ENCODE measurements around the gene UBE2Q2.
"Not testable (repeated sequence)": the region's sequence is repeated elsewhere in the genome, so short reads cannot be mapped to it uniquely, and the experiment has no call there.

The UBE2Q2 gene

GRCh38 chr15:75827691-75828090, 15.6 kb upstream of the UBE2Q2 start:
- DNase-seq, result no peak

DNA sequence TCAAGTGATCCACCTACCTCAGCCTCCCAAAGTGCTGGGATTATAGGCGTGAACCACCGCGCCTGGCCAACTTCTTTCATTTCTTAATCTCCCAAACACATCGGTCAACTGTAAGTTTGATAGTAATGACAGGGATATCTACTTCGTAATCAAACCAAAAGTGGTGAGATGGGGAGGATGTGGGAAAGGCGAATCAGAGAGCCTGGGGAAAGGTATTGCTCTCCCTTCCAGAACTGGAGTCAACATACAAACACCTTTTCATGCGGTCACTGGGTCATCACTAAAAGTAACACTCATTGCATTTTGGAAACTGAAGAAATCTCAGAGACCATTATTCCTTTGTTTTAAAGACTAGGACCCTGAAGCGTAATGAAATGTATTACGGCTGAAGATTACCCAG, 14.8 kb upstream of the UBE2Q2 start:
- DNase-seq, result no peak

GRCh38 chr15:75830910-75831805, 12.1 kb upstream of the UBE2Q2 start:
- no peak for DNase-seq

DNA sequence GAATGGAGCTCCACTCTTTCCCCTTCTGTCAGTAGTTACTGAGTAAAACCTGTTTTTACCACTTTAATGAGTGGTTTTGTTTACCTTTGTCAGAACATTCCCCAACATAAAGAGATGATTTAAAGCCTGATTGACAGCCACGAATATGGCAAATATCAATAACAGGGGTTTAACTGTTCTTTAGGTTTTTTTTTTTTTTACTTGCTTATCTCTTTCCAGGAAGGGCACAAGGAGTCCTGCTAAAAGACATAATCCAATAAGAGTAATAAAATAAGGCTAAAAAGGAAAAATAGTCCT, 11.5 kb upstream of the UBE2Q2 start:
- DNase-seq, result no peak

DNA sequence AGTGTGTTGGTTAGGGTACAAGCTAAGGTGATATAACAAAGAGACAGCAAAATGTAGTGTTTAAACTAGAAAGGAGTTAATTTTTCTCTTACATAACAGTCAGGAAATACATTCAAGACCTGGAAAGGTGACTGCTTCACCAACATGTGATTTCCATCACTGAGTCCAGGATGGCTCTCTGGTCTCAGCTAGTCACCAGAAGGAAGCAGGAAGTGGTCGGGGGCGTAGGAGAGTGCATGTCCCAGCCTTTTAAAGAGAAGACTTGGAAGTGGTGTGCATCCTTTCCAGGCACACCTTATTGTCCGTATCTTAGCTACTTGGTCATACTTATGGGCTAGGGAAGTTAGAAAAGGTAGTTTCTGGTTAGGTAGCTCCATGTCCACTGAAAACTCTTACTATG, 11.1 kb upstream of the UBE2Q2 start:
- DNase-seq, result no peak

GRCh38 chr15:75834021-75834420, 9.2 kb upstream of the UBE2Q2 start:
- no peak for DNase-seq

GRCh38 chr15:75835990-75836958, 7.0 kb upstream of the UBE2Q2 start:
- no peak for DNase-seq

DNA sequence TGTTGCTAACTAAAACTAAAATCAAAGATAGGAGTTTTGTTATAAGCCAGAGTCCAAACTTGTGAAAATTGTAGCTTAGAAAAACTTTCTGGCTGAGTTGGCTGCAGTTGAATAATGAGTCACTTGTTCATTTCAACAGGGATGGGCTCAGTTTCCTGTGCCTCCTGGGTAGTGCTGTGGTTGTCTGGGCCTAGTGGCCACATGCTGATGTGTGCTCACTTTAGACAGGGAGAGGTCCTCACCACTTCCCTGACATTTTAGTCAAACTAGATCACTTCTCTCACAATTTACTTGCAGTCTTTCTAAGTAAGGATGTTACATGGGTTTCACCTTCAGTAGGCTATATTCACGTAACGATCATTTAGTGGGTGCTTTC, 6.3 kb upstream of the UBE2Q2 start:
- DNase-seq, result peak; percentile 43

DNA sequence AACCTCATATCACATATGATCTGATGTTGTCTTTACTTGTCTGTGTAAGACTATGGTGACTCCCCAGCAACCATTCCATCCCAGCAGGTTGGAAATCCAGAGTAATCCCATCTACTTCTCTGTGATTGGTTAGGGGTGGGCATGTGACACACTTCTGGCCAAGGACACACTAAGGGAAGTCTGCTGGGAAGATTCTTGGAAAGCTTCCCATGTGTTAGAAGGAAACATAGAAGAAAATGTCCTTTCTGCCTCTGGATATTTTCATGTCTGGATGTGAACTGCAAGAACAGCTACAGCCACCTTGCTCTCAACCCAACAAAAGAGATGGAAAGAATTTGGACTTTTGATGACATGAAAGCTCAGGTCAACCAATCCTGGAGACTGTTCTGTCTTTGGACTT, 2.6 kb upstream of the UBE2Q2 start:
- DNase-seq, result no peak

DNA sequence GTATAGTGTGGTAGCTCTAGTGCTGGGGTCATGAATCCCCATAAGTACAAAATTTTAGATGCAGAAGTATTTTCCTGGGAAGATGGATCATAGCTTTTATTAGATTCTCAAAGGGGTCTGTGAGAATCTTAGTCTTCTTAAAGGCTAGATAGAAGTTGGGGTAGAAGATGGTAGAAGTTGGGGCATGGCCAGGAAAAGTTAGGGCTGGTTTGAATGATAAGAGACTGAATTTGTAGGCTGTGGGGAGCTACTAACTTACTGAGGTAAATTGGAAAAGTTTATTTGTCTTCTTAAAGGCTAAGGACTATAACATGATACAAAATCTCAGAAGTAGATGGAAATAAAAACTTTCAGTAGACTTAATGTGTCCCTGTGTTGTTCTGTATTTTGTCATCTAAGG, 1.6 kb upstream of the UBE2Q2 start:
- DNase-seq, result no peak

- DNase-seq, result peak; percentile 57
Observed at GRCh38 chr15:75843678-75844581, 683 bp downstream of the UBE2Q2 start.

- peak; percentile 32 for DNase-seq
Observed at GRCh38 chr15:75844629-75845335, 1.5 kb downstream of the UBE2Q2 start.

DNA sequence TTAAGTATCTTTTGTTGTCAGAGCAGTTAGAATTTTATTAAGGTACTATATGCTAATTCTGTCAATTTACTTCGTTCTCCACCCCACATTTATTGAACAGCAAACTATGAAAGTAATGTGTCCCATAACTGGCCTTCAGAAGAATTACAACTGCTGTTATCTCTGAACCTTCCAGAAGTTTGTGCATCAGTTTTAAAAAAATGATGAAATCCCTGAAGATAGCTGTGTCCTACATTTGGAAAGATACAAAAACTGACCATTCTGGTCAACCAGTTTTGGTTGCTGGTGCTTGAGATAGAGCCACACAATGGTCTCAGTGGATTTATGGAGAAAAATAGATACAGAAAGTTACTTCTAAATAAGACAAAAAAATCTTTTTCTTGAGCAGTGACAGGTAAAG, 5.9 kb downstream of the UBE2Q2 start:
- DNase-seq, result no peak

- DNase-seq, result no peak
Observed at GRCh38 chr15:75850708-75851107, 7.5 kb downstream of the UBE2Q2 start.

DNA sequence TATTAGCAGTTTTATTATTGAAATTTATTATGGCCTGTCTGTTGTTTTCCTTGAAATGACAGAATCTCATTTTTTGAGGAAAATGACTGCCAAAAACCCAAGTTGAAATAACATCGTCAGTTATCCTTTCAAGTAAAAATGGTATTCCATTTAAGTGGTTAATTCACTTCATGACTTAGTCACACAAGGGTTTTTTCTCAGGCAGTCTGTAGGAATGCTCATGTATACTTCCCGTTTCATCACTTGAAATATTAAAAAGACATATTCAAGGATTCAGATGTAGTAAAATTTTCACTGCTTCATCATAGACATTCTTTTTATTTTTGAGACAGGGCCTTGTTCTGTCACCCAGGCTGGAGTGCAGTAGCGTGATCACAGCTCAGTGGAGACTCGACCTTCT, 8.3 kb downstream of the UBE2Q2 start:
- DNase-seq, result not testable (repeated sequence)

- no peak for DNase-seq
Observed at GRCh38 chr15:75857886-75858285, 14.6 kb downstream of the UBE2Q2 start.

DNA sequence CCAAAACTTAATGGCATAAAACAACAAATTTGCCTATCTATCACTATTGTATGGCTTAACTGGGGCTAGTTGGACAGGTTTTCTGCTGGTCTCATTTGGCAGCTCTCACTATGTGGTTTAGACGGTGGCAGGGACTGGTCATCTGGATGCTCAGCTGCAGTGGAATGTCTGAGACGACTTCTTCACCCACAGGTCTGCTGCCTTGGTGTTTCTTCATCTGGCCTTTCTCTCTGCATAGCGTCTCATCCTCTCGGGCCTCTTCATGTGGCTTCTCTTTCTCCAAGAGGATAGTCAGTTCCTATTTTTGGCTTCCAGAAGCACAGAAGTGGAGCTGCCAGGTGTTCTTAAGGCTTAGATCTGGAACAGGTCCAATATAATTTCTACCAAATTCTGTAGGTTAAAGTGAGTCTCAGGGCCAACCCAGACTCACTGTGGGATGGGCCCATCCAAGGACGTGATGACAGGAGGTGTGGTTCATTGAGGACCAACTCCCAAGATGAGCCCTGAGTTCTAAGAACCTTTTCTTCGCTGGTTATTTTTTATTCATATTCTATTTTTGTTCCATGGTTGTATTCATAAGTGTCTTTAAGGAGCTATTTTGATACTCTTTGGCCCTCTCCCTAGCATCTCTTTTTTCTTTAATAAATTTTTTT, 18.6 kb downstream of the UBE2Q2 start:
- no peak for DNase-seq

DNA sequence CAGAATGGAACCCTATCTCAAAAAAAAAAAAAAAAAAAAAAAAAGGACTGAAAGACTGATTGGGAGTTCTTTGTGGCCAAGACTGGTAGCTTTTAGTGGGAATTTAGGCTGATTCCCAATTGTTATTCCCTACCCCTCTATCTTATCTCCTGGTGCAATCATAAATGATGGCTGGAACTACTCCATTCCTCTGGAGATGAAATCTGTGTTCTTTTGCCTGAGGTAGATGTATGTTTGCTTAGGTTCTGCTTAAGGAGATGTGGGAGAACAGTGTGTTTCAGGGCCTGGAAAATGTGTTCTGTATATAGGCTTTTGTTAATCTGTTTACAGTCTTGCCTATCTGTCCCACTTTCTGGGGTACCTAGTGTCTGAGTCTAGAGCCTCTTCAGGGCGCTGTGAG, 19.5 kb downstream of the UBE2Q2 start:
- no peak for DNase-seq

- DNase-seq, result no peak
Observed at GRCh38 chr15:75864213-75865059, 21.2 kb downstream of the UBE2Q2 start.

GRCh38 chr15:75866045-75866444, 22.8 kb downstream of the UBE2Q2 start:
- not testable (repeated sequence) for DNase-seq

GRCh38 chr15:75866916-75867315, 23.7 kb downstream of the UBE2Q2 start:
- no peak for DNase-seq

Measured in central memory CD4-positive, alpha-beta T cell (primary cell).